Measurements from ENCODE around the gene TEX55.
"Not testable (repeated sequence)": the region's sequence is repeated elsewhere in the genome, so short reads cannot be mapped to it uniquely, and the experiment has no call there.

TEX55 gene

GRCh38 chr3:119160815-119161214 is 14.8 kb downstream of the TEX55 start:
- DNase-seq: no peak

GRCh38 chr3:119161240-119161639 is 15.3 kb downstream of the TEX55 start:
- no peak for DNase-seq

DNA sequence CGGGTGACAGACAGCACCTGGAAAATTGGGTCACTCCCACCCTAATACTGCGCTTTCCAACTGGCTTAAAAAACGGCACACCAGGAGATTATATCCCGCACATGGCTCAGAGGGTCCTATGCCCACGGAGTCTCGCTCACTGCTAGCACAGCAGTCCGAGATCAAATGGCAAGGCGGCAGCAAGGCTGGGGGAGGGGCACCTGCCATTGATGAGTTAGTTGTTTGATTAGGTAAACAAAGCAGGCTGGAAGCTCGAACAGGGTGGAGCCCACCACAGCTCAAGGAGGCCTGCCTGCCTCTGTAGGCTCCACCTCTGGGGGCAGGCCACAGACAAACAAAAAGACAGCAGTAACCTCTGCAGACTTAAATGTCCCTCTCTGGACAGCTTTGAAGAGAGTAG is 18.8 kb downstream of the TEX55 start:
- not testable (repeated sequence) for DNase-seq

DNA sequence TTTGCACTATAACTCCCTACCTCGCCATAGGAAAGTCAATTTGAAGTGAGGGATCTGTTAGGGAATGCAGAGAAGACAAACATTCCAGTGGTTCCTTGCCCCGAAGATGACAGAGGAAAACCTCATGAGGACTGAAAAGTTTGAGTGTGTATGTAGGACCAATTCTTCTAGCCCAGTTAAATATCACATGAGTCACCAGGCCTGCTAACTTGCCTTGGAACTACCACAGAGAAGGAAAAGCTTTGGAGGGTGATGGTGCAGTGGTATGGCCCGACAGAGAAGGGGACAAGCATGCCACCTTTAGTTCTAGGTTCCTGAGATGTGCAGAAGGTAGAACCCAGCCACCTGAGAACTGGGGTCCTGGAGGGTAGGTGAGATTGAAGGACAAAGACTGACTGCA is 24.9 kb downstream of the TEX55 start:
- no peak for DNase-seq

DNA sequence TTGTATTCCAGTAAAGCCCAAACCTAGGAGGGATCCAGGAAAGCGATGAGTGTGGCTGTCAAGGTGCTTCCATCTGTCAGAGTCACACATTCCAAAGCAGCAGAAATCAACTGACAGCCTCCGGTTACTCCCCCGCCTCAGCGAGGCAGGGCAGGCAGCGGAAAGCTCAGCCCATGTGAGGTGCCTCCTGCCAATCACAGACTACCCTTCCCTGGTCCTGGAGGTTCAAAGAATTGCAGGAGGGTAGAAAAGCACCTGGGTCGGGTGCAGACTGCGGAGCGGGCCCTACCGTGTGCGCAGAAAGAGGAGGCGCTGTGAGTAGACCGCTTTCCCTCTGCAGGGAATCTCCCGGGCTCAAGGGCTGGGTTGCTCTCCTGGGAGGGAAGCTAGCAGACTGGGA is 27.4 kb downstream of the TEX55 start, which contains the start of gene UPK1B:
Gene UPK1B, plus strand, starts transcription at position 274 of the 400 bp plus-strand sequence. CDS start 13,144 bp downstream, outside the sequence.
- DNase-seq: no peak

- DNase-seq: no peak
Measured at GRCh38 chr3:119175872-119176756, 30.1 kb downstream of the TEX55 start.

GRCh38 chr3:119176778-119177177 is 30.8 kb downstream of the TEX55 start:
- DNase-seq: no peak

DNA sequence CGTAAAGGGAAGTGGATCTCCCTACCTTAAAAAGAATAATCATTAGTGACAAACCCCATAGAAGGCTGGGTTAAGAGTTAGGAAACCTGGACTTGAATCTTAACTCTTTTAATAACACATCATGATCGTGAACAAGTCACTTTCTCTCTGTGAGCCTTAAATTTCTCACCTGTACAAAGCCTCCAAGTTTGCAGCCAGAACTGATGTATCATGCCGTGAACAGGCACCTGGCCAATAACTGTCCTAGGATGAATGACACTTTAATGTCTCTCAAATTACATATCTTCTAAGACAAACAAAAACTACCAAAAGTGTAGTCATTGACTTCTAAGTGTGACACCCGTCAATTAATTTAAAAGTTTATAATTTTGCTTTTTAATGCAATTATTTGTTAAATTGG is 31.4 kb downstream of the TEX55 start:
- DNase-seq: no peak

DNA sequence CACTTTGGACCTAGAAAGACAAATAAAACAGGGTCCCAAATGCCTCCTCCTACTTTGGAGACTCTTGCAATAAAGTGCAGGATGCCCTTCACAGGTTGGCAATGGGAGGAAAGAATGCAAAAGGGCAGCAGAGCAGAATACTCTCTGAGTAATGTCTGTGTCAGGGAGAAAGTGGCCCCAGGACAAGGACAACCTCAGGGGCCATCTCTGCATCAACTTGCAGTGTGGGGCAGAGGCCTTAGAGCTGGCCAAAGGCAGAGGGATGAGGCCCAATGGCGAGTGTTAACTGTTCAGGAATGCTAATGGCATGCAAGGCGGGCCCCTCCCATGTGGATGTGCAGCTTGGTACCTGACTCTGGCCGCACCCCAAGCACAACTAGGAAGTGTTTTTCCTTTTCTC is 35.8 kb downstream of the TEX55 start:
- DNase-seq: no peak

DNA sequence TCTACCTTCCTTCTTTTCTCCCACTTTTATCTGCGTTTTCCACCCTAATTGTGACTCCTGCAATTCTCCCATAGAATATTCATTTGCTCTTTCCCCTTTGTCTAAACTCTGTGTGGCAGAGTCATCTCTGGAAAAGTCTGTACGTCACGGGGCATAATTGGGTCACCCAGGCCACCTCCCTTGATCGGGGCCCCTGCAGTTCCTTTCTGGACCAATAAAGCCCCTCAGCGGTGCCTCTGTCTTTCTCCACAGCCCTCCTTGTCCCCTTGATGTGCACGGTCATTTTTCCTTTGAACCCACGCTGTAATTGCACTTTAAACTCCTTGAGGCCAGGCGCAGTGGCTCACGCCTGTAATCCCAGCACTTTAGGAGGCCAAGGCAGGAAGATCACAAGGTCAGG is 38.1 kb downstream of the TEX55 start:
- DNase-seq: no peak

DNA sequence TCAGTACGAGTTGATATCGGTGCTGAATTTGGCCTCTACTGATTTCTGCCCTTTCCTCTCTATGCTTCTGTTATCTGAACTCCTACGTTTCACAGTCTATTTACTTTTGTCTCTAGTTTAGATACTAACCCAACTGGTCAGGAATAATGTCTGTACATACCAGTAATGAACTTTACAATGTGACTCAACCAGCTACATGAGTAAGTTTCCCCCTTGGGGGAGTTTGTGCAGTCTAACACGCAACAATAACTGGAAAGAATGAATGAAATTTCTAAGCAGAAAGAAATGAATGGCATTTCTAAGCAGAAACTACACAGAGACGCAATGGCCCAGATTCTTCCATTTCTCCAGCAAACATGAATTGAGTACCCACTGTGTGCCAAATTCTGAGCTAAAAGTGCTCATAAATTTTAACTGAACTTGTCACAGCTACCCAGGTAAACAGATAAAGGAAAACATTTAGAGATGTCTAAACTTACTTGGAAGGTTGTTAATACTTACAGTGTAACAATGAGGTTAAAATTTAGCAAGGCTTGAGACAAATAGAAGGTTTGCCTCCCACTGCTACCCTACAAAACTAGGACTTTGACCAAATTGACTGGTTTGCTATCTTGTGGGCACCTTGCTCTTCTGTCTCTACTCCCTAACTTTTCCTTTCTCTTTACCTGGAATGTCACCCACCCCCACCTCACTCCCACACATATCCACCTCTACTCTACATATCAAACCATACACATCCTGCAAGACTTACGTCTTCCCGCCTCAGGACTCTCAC is 39.0 kb downstream of the TEX55 start:
- DNase-seq: no peak

DNA sequence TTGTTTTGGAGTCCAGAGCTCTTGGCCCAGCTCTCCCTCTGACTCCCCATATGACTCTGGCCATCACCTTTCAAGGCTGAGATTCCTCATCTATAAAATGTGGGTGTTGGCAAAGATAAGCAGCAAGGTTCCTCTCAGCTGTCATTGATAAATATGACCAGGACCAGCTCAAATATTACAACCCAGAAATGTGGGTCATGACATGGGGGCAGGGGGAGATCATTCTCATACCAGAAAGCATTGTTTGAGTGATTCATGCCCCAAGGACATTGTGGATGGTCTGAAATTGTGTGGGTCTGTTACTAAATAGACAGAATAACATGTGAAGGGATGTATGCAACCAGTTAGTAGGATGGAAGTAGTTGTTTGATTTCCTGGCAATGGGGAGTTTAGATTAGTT is 41.3 kb downstream of the TEX55 start:
- no peak for DNase-seq

GRCh38 chr3:119191800-119192199 is 45.8 kb downstream of the TEX55 start:
- DNase-seq: no peak

GRCh38 chr3:119194237-119195150 is 48.5 kb downstream of the TEX55 start:
- DNase-seq: no peak

DNA sequence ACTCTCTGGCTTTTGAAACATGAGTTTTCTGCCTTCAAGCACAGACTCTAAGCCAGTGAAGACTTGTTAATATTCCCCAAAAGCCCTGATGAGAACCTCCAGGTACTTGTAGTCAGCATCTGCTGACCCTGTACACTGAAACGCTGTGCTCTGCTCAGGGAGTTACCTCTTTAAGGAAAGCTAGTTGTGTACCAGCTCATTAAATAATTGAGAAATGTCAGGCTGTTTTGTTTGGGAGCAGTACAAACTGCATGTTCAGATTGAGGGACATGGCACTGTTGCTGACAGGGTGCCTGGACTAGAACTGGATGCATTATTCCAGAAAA is 49.1 kb downstream of the TEX55 start:
- no peak for DNase-seq

DNA sequence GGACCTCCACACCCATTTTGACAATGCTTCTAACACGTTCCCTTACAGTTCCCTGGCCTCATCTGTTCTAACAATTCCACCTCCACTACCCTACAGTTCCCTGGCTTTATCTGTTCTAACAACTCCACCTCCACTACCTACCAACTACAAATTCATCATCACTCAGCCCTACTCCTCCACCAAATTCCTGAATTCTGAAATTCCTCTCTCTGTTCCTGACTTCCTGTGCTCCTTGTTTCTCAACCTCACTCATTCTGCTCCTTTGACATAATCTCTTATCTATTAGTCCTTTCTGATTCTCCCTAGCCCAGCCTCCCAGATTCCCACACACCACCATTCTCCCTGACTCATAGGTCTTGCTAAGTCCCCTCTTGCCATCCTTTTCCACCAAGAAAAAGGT is 49.9 kb downstream of the TEX55 start:
- DNase-seq: no peak
